ENCODE data around the gene TMEM150B.

- TF ChIP-seq, protein P1, sequence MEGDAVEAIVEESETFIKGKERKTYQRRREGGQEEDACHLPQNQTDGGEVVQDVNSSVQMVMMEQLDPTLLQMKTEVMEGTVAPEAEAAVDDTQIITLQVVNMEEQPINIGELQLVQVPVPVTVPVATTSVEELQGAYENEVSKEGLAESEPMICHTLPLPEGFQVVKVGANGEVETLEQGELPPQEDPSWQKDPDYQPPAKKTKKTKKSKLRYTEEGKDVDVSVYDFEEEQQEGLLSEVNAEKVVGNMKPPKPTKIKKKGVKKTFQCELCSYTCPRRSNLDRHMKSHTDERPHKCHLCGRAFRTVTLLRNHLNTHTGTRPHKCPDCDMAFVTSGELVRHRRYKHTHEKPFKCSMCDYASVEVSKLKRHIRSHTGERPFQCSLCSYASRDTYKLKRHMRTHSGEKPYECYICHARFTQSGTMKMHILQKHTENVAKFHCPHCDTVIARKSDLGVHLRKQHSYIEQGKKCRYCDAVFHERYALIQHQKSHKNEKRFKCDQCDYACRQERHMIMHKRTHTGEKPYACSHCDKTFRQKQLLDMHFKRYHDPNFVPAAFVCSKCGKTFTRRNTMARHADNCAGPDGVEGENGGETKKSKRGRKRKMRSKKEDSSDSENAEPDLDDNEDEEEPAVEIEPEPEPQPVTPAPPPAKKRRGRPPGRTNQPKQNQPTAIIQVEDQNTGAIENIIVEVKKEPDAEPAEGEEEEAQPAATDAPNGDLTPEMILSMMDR (IDR thresholded peaks at IDR 0.05) = no peak
- TF ChIP-seq POLR2AphosphoS5 (IDR thresholded peaks at IDR 0.05) (no peak), POLR2A (IDR thresholded peaks at IDR 0.05) (no peak), EP300 (IDR thresholded peaks at IDR 0.05) (no peak)
These were observed 45.3 kb upstream of the TMEM150B start, which contains the start of gene IL11 for GRCh38 chr19:55370305-55370988.
